Natural killer cell (primary cell): ENCODE measurements around the gene LAIR2. TPM values are rescaled to one million over a fixed set of nuclear protein-coding genes. Genes with fewer than 3 reads are reported as not detected.
A peak's percentile ranks its signal among the peaks of the same experiment; 100 is the strongest.
"Not testable (repeated sequence)": the region's sequence is repeated elsewhere in the genome, so short reads cannot be mapped to it uniquely, and the experiment has no call there.

ENCODE experiments used
- ATAC-seq, 3 donors: fragments of 150-1000 bp in 2 of 3; fragments of 200-7000 bp in 1 of 3; cut with Tn5 transposase; 1 replicate in 1 of 3; 2 replicates in 2 of 3; pipeline ENCODE4 v1.10.0; 2021; ENCODE audit warnings: mild to moderate bottlenecking in 2 of 3, moderate library complexity in 2 of 3
- DNase-seq, 2 donors: peaks; one replicate each; pipeline versions ENCODE4 v3.0.0 to v3.0.0-alpha.2; 2013 to 2021; ENCODE audit warnings: mixed read lengths in 1 of 2
- H3K27ac ChIP-seq: one replicate; pipeline ENCODE4 v1.5.1; 2013; ENCODE audit warnings: mild to moderate bottlenecking, low read length
- H3K27me3 ChIP-seq: one replicate; pipeline ENCODE4 v1.6.1; 2013; ENCODE audit warnings: low read length; ENCODE audit not compliant: control insufficient read depth, insufficient read depth
- H3K36me3 ChIP-seq: one replicate; pipeline ENCODE4 v1.6.1; 2013; ENCODE audit warnings: low read length; ENCODE audit not compliant: control insufficient read depth, insufficient read depth
- H3K4me1 ChIP-seq: one replicate; pipeline ENCODE4 v1.6.1; 2013; ENCODE audit warnings: low read length; ENCODE audit not compliant: control insufficient read depth, insufficient read depth
- H3K4me3 ChIP-seq: one replicate; pipeline ENCODE4 v1.5.1; 2013; ENCODE audit warnings: low read length
- H3K9me3 ChIP-seq: one replicate; pipeline ENCODE4 v1.6.1; 2013; ENCODE audit warnings: low read length; ENCODE audit not compliant: control insufficient read depth, insufficient read depth
- H3K27ac Mint-ChIP-seq, 2 donors: one replicate each; pipeline ENCODE4 v1.8.0; 2022; ENCODE audit warnings: mild to moderate bottlenecking in 2 of 2, mixed read lengths in 2 of 2, moderate library complexity in 1 of 2
- H3K27me3 Mint-ChIP-seq, 2 donors: one replicate each; pipeline ENCODE4 v1.8.0; 2022; ENCODE audit warnings: low read depth in 2 of 2, mixed read lengths in 2 of 2
- H3K36me3 Mint-ChIP-seq: one replicate; pipeline ENCODE4 v1.8.0; 2022; ENCODE audit warnings: mixed read lengths
- H3K4me1 Mint-ChIP-seq, 2 donors: one replicate each; pipeline ENCODE4 v1.8.0; 2022; ENCODE audit warnings: mixed read lengths in 2 of 2
- H3K4me3 Mint-ChIP-seq: one replicate; pipeline ENCODE4 v1.8.0; 2022; ENCODE audit warnings: mild to moderate bottlenecking, moderate library complexity, mixed read lengths
- H3K9me3 Mint-ChIP-seq, 2 donors: one replicate each; pipeline ENCODE4 v1.8.0; 2022; ENCODE audit warnings: mixed read lengths in 2 of 2
- CTCF ChIP-seq: fragments of 200-600 bp; IDR thresholded peaks from one replicate; pipeline ENCODE4 v1.8.0; 2022; ENCODE audit warnings: antibody characterized with exemption
- WGBS: methylation state at CpG from one replicate; pipeline ENCODE4 v1.1.7; 2013; ENCODE audit warnings: missing lambda C conversion rate; ENCODE audit not compliant: insufficient coverage; 5-methylcytosine and 5-hydroxymethylcytosine counted together
- intact Hi-C: fragments of 100-400 bp; cut with micrococcal nuclease; formaldehyde crosslinking; loops from one replicate; pipeline ENCODE4 v1.14.2; 2022
- total RNA-seq, 4 donors: library from RNA; stranded (reverse); fragments of 120-200 nt in 1 of 4; gene quantifications; one replicate each; pipeline versions ENCODE4 v1.2.3 to v1.2.4, GENCODE V29; 2013 to 2022

The LAIR2 gene
- total RNA-seq, 3 donors from 2014 or later (not counting 1 experiment from before 2014, with no cell fraction given): 44.1 to 67.7 (median 53.3) TPM

- no peak overlapping the region for H3K27ac Mint-ChIP-seq
- Histone ChIP-seq H3K9me3 (no peaks in the 10 kb centered on the region), H3K4me3 (no peak overlapping the region), H3K27ac (no peak overlapping the region), H3K36me3 (no peaks in the 10 kb centered on the region), H3K27me3 (peaks cover 9% of the 10 kb centered on the region), H3K4me1 (no peaks in the 10 kb centered on the region)
- TF ChIP-seq CTCF: no peak
- no peak for ATAC-seq
- H3K4me3 Mint-ChIP-seq: no peak overlapping the region
- peaks cover 0 to 21% of the 10 kb centered on the region in 2 donors for H3K4me1 Mint-ChIP-seq
- WGBS: 82% methylated on average over 9 of the region's 9 CpGs
- peaks cover 25 to 33% of the 10 kb centered on the region in 2 donors for H3K27me3 Mint-ChIP-seq
- no peaks in the 10 kb centered on the region for H3K9me3 Mint-ChIP-seq
- no peak for DNase-seq
- intact Hi-C loops: no loop called here
- no peaks in the 10 kb centered on the region for H3K36me3 Mint-ChIP-seq
Measured at GRCh38 chr19:54489766-54490165, 12.9 kb upstream of the LAIR2 start.

GRCh38 chr19:54492568-54492967 lies 10.1 kb upstream of the LAIR2 start:
- no peaks in the 10 kb centered on the region for H3K36me3 Mint-ChIP-seq
- DNase-seq (no peak), ATAC-seq (no peak)
- Histone ChIP-seq H3K4me3 (no peak overlapping the region), H3K9me3 (no peaks in the 10 kb centered on the region), H3K27me3 (peaks cover 9% of the 10 kb centered on the region), H3K4me1 (peaks cover 6% of the 10 kb centered on the region), H3K27ac (no peak overlapping the region), H3K36me3 (no peaks in the 10 kb centered on the region)
- peaks cover 15 to 24% of the 10 kb centered on the region in 2 donors for H3K4me1 Mint-ChIP-seq
- intact Hi-C loops: no loop called here
- no peak overlapping the region for H3K27ac Mint-ChIP-seq
- H3K4me3 Mint-ChIP-seq: no peak overlapping the region
- peaks cover 31 to 40% of the 10 kb centered on the region in 2 donors for H3K27me3 Mint-ChIP-seq
- WGBS: 96% methylated on average over 18 of the region's 18 CpGs
- no peaks in the 10 kb centered on the region for H3K9me3 Mint-ChIP-seq
- TF ChIP-seq CTCF: no peak

GRCh38 chr19:54493056-54493455 lies 9.6 kb upstream of the LAIR2 start:
- intact Hi-C loops, H3K27me3 ChIP-seq, H3K36me3 ChIP-seq, H3K9me3 ChIP-seq, H3K4me3 ChIP-seq, ATAC-seq, H3K27ac ChIP-seq, H3K36me3 Mint-ChIP-seq, H3K9me3 Mint-ChIP-seq, H3K27ac Mint-ChIP-seq, H3K4me3 Mint-ChIP-seq, DNase-seq: not testable (repeated sequence)
- 94% methylated on average over 5 of the region's 5 CpGs for WGBS
- peaks cover 11% of the 10 kb centered on the region for H3K4me1 ChIP-seq
- Mint-ChIP-seq H3K4me1 (peaks cover 19 to 29% of the 10 kb centered on the region in 2 donors), H3K27me3 (peaks cover 31 to 40% of the 10 kb centered on the region in 2 donors)

GRCh38 chr19:54493967-54494585 lies 8.6 kb upstream of the LAIR2 start:
- DNase-seq: no peak

GRCh38 chr19:54495284-54495683 lies 7.3 kb upstream of the LAIR2 start:
- H3K4me1 Mint-ChIP-seq: peaks cover 23 to 36% of the 10 kb centered on the region in 2 donors
- intact Hi-C loops, H3K36me3 ChIP-seq, H3K4me3 ChIP-seq, H3K27ac ChIP-seq, DNase-seq, H3K27me3 ChIP-seq, H3K9me3 Mint-ChIP-seq, H3K36me3 Mint-ChIP-seq, H3K9me3 ChIP-seq, H3K4me3 Mint-ChIP-seq: not testable (repeated sequence)
- peaks cover 25 to 31% of the 10 kb centered on the region in 2 donors for H3K27me3 Mint-ChIP-seq
- peaks cover 16% of the 10 kb centered on the region for H3K4me1 ChIP-seq
- ATAC-seq: peak in 1 of 3 donors; percentile 25
- 48% methylated on average over 4 of the region's 5 CpGs for WGBS
- peak overlapping the region in 1 of 2 donors; percentile 13 for H3K27ac Mint-ChIP-seq

More at GRCh38 chr19:54493967-54494585, 8.6 kb upstream of the LAIR2 start:
- no peak for TF ChIP-seq CTCF
- no peaks in the 10 kb centered on the region for H3K36me3 Mint-ChIP-seq
- no peak for ATAC-seq
- no peak overlapping the region for H3K27ac Mint-ChIP-seq
- peaks cover 23 to 32% of the 10 kb centered on the region in 2 donors for H3K4me1 Mint-ChIP-seq
- 66% methylated on average over 10 of the region's 10 CpGs for WGBS
- Histone ChIP-seq H3K4me1 (peaks cover 16% of the 10 kb centered on the region), H3K4me3 (no peak overlapping the region), H3K36me3 (no peaks in the 10 kb centered on the region), H3K9me3 (no peaks in the 10 kb centered on the region), H3K27ac (no peak overlapping the region), H3K27me3 (peaks cover 9% of the 10 kb centered on the region)
- peaks cover 31 to 37% of the 10 kb centered on the region in 2 donors for H3K27me3 Mint-ChIP-seq
- intact Hi-C loops: no loop called here
- no peak overlapping the region for H3K4me3 Mint-ChIP-seq
- H3K9me3 Mint-ChIP-seq: no peaks in the 10 kb centered on the region
